Activated CD4-positive, alpha-beta T cell treated with anti-CD3 and anti-CD28 coated beads for 1 hour (primary cell): ENCODE measurements around the gene ITGB7.
A peak's percentile ranks its signal among the peaks of the same experiment; 100 is the strongest.

Source experiments
- DNase-seq: peaks from one replicate; pipeline ENCODE4 v3.0.0-alpha.2; 2020

Gene ITGB7

GRCh38 chr12:53230108-53230845, 23.2 kb upstream of the ITGB7 start:
- DNase-seq = no peak

- no peak for DNase-seq
Measured at GRCh38 chr12:53229454-53229853, 22.4 kb upstream of the ITGB7 start.

GRCh38 chr12:53227836-53228235, 20.8 kb upstream of the ITGB7 start:
- DNase-seq = no peak

GRCh38 chr12:53227341-53227740, 20.3 kb upstream of the ITGB7 start:
- DNase-seq = no peak

- DNase-seq = no peak
Measured at GRCh38 chr12:53226815-53227214, 19.8 kb upstream of the ITGB7 start.

- DNase-seq = no peak
Measured at GRCh38 chr12:53225635-53226424, 18.8 kb upstream of the ITGB7 start.

GRCh38 chr12:53224897-53225634, 18.0 kb upstream of the ITGB7 start:
- no peak for DNase-seq

GRCh38 chr12:53224061-53224896, 17.2 kb upstream of the ITGB7 start:
- no peak for DNase-seq

GRCh38 chr12:53223389-53224060, 16.5 kb upstream of the ITGB7 start:
- no peak for DNase-seq

GRCh38 chr12:53222806-53223261, 15.8 kb upstream of the ITGB7 start:
- no peak for DNase-seq

- no peak for DNase-seq
Measured at GRCh38 chr12:53222170-53222721, 15.2 kb upstream of the ITGB7 start.

GRCh38 chr12:53221203-53222080, 14.4 kb upstream of the ITGB7 start:
- DNase-seq = no peak

GRCh38 chr12:53220694-53221202, 13.7 kb upstream of the ITGB7 start:
- peak; percentile 58 for DNase-seq

GRCh38 chr12:53219956-53220693, 13.1 kb upstream of the ITGB7 start:
- peak; percentile 61 for DNase-seq

GRCh38 chr12:53219292-53219955, 12.4 kb upstream of the ITGB7 start:
- DNase-seq = peak; percentile 52

GRCh38 chr12:53218551-53219291, 11.7 kb upstream of the ITGB7 start:
- DNase-seq = no peak

GRCh38 chr12:53217931-53218307, 10.9 kb upstream of the ITGB7 start:
- no peak for DNase-seq
